GM18505 (cell line): ENCODE data around the gene CHN2.

Experiments
- ATAC-seq: cut with Tn5 transposase; IDR thresholded peaks from one replicate; pipeline ENCODE4 v1.9.1; 2021; ENCODE audit not compliant: unreplicated experiment
- POLR2A ChIP-seq: IDR thresholded peaks from 4 replicates; pipeline ENCODE4 v1.6.1; 2011; ENCODE audit warnings: borderline replicate concordance; ENCODE audit not compliant: insufficient read depth, insufficient read length; ENCODE audit errors: extremely low read depth

The CHN2 gene

DNA sequence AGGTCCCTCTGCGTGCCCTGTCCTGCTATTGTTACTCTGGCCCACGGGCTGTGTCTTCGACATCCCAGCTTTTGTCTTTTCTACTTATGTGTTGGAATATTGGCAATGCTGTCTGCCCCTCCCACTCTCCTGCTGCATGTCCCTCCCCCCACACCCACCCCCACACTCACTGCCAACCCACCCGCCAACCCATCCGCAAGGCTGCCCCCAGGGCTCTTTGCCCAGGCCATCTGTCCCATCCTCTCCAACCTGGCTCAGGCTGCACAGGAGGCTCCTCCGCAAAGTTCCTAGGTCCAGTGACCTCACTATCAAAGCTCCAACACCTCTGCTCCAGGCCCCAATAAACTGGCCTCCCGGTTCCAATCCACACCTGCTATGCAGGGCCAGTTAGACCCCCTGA is 202.0 kb downstream of the CHN2 start:
- TF ChIP-seq POLR2A = no peak
- ATAC-seq = no peak

- no peak for ATAC-seq
- no peak for TF ChIP-seq POLR2A
These were observed 202.8 kb downstream of the CHN2 start for GRCh38 chr7:29397398-29397797.

DNA sequence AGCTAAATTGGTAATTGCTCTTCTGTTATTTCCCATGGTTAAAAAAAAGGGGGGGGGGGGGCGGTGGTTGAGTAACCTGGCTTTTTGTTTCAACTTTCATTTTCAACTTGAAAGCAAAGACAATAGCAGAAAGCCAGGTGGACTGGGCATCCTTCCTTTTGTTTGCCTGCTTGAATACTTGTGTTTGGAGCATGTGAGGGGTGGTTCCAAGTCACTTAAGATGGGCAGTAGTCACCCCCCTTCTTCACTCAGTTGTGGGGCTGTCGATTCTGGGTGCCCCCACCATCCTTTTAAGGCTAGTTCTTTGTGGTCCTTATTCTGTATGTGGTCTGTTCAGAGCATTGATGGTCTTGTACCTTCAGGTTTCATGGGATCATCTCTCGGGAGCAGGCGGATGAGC is 203.4 kb downstream of the CHN2 start:
- TF ChIP-seq POLR2A = no peak
- no peak for ATAC-seq

- no peak for TF ChIP-seq POLR2A
- ATAC-seq = no peak
These were observed 205.9 kb downstream of the CHN2 start for GRCh38 chr7:29400437-29400836.

- no peak for ATAC-seq
- TF ChIP-seq POLR2A = no peak
These were observed 207.2 kb downstream of the CHN2 start for GRCh38 chr7:29401769-29402168.

DNA sequence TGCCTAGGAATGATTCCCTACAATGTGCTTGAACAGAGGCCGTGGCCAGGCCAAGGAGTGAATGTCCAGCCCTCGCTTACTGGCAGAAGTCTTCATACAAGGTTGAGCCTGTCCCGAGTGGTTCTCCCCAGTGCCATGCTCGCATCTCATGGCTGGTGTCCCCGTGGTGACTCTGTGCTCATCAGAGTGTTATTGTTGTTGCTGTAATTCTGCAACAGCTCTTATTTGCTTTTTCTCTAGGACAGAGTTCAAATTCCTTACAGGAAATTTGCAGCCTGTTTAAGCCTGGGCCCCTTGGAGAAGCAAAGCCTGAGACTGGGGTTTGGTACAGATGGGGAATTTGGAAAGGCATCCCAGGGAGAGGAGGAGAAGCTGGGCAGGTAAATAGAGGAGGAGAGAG is 211.3 kb downstream of the CHN2 start:
- no peak for TF ChIP-seq POLR2A
- ATAC-seq = no peak

GRCh38 chr7:29406366-29406765 is 211.8 kb downstream of the CHN2 start:
- no peak for ATAC-seq
- no peak for TF ChIP-seq POLR2A

DNA sequence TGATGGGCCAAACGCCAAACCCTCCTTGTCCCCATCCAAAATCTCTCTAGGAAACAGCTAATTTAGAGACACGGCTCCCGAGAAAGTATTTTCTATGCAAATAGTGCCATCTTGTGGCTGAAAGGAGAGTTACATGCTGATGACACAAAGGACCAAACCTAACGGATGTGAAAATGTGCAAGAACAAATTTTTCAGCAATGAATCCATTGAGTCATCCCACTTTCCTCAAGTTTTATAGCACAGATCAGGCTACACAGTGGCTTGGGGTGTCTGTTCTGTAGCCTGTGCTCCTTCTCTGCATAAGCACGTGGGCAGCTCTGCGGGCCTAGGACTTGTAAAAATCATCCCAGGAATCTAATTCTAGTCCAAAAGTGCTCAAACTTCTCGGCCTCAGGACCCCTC is 214.3 kb downstream of the CHN2 start:
- TF ChIP-seq POLR2A = no peak
- no peak for ATAC-seq

- no peak for TF ChIP-seq POLR2A
- ATAC-seq = no peak
These were observed 216.4 kb downstream of the CHN2 start for GRCh38 chr7:29410996-29411395.

DNA sequence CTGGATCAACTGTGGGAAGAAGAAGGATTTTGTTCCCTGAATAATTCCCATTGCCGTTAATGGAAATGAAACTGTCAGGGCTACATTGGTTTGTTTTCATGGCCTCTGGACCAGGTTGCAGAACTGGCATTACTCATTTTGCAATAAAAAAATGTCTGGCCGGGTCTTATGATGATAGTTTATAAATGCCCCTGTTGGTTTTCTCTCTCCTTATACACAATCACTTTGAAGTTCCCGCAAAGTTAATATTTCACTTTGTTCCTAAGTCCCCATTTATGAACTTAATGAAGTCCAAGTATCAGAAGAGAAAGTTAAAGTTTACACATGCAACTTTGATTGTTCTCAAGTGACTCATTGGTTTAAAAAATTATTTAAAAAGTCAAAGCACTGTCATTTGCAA is 218.3 kb downstream of the CHN2 start:
- ATAC-seq = no peak
- no peak for TF ChIP-seq POLR2A

- no peak for TF ChIP-seq POLR2A
- no peak for ATAC-seq
These were observed 219.1 kb downstream of the CHN2 start for GRCh38 chr7:29413626-29414136.

DNA sequence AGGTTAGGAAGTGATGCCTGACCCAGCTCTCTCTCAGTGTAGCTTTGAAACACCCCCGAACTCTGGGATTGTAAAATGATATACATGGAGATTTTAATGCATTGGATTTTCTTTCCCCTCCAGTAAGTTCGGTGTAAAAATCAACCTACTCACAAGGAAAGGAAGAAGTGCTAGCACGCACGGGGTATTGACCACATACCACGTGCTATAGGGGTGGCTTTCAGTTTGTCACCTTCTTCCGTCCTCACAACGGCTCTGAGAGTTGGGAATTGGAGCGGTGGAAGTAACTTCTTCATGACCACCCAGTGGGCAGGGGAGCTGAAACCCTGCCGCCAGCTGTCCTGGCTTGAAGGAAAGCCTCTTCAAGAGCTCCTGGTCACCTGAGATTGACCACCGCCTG is 219.6 kb downstream of the CHN2 start:
- TF ChIP-seq POLR2A = no peak
- no peak for ATAC-seq

GRCh38 chr7:29415215-29415614 is 220.6 kb downstream of the CHN2 start:
- TF ChIP-seq POLR2A = no peak
- no peak for ATAC-seq

GRCh38 chr7:29416276-29416937 is 221.8 kb downstream of the CHN2 start:
- TF ChIP-seq POLR2A = no peak
- no peak for ATAC-seq

- ATAC-seq = no peak
- TF ChIP-seq POLR2A = no peak
These were observed 222.3 kb downstream of the CHN2 start for GRCh38 chr7:29416938-29417305.
